Mucosa of descending colon (tissue), 3 donors: ENCODE data around the gene KIR2DL4. TPM values are rescaled to one million over a fixed set of nuclear protein-coding genes. Genes with fewer than 3 reads are reported as not detected.
"Not testable (repeated sequence)": the region's sequence is repeated elsewhere in the genome, so short reads cannot be mapped to it uniquely, and the experiment has no call there.

Experiments used
- ATAC-seq: fragments of 200-7000 bp; cut with Tn5 transposase; one replicate; pipeline ENCODE4 v1.9.1; 2020; ENCODE audit warnings: mild to moderate bottlenecking, moderate library complexity
- DNase-seq, 3 donors: peaks; one replicate each; pipeline ENCODE4 v3.0.0-alpha.2; 2020
- H3K36me3 ChIP-seq: fragments of 200-600 bp; one replicate; pipeline ENCODE4 v1.8.0; 2021; ENCODE audit warnings: low read depth, mild to moderate bottlenecking
- H3K4me1 ChIP-seq: fragments of 200-600 bp; one replicate; pipeline ENCODE4 v1.8.0; 2021; ENCODE audit warnings: low read depth, mild to moderate bottlenecking
- H3K4me3 ChIP-seq: fragments of 200-600 bp; one replicate; pipeline ENCODE4 v1.8.0; 2021; ENCODE audit warnings: mild to moderate bottlenecking
- H3K9me3 ChIP-seq: fragments of 200-600 bp; one replicate; pipeline ENCODE4 v1.8.0; 2021; ENCODE audit warnings: mild to moderate bottlenecking
- CTCF ChIP-seq: fragments of 200-600 bp; IDR thresholded peaks from one replicate; pipeline ENCODE4 v1.8.0; 2022; ENCODE audit warnings: antibody characterized with exemption, mild to moderate bottlenecking
- intact Hi-C, 2 donors: fragments of 100-400 bp; cut with DNase I in 1 of 2; cut with micrococcal nuclease in 1 of 2; formaldehyde crosslinking; loops; one replicate each; pipeline versions ENCODE4 v1.11.0 to v1.11.1; 2022; cut with DNase I, micrococcal nuclease
- total RNA-seq, 3 donors: library from RNA; stranded (reverse); fragmentation: NEBNext Ultra II Directional in 2 of 3; extraction: Animal tissue kit (Norgen Biotek cat#: 25700) in 2 of 3; gene quantifications; one replicate each; pipeline versions ENCODE4 v1.2.1 to v1.2.4, GENCODE V29; 2021 to 2023
- donor health status: DM: no; HTN: no; CAD: no; lungs with moderate emphysema.
- donor health status: DM: no; HTN: no; CAD: no.
- donor health status: DM: no; HTN: yes; CAD: no.

KIR2DL4 gene
- total RNA-seq, 3 donors from 2014 or later: 0.51 to 1.7 (median 1.5) TPM

GRCh38 chr19:54817670-54818536 lies 14.5 kb downstream of the KIR2DL4 start:
- no peaks in the 10 kb centered on the region for H3K4me1 ChIP-seq
- no peak for DNase-seq
- no peak for TF ChIP-seq CTCF

GRCh38 chr19:54824416-54824815 lies 21.0 kb downstream of the KIR2DL4 start:
- H3K9me3 ChIP-seq, H3K36me3 ChIP-seq, DNase-seq, H3K4me1 ChIP-seq, ATAC-seq, H3K4me3 ChIP-seq, intact Hi-C loops: not testable (repeated sequence)

More at GRCh38 chr19:54817670-54818536, 14.5 kb downstream of the KIR2DL4 start:
- no peak for ATAC-seq
- Histone ChIP-seq H3K4me3 (no peak overlapping the region), H3K9me3 (no peaks in the 10 kb centered on the region), H3K36me3 (no peaks in the 10 kb centered on the region)
- intact Hi-C loops: no loop called here

GRCh38 chr19:54825326-54825725 lies 21.9 kb downstream of the KIR2DL4 start:
- ATAC-seq, H3K4me1 ChIP-seq, H3K36me3 ChIP-seq, H3K4me3 ChIP-seq, H3K9me3 ChIP-seq, intact Hi-C loops, DNase-seq: not testable (repeated sequence)

GRCh38 chr19:54828064-54828463 lies 24.7 kb downstream of the KIR2DL4 start:
- H3K4me1 ChIP-seq, H3K4me3 ChIP-seq, DNase-seq, H3K36me3 ChIP-seq, ATAC-seq, H3K9me3 ChIP-seq, intact Hi-C loops: not testable (repeated sequence)

- DNase-seq, H3K36me3 ChIP-seq, H3K4me3 ChIP-seq, intact Hi-C loops, ATAC-seq, H3K4me1 ChIP-seq, H3K9me3 ChIP-seq: not testable (repeated sequence)
These were observed 29.1 kb downstream of the KIR2DL4 start, which contains the start of gene KIR2DS4 for GRCh38 chr19:54832496-54832895. Gene KIR2DS4, plus strand, starts transcription at chr19:54832676.

- DNase-seq, intact Hi-C loops, H3K36me3 ChIP-seq, ATAC-seq, H3K4me3 ChIP-seq, H3K4me1 ChIP-seq, H3K9me3 ChIP-seq: not testable (repeated sequence)
These were observed 31.7 kb downstream of the KIR2DL4 start for GRCh38 chr19:54835126-54835525.

- H3K4me1 ChIP-seq, DNase-seq, H3K9me3 ChIP-seq, ATAC-seq, H3K36me3 ChIP-seq, intact Hi-C loops, H3K4me3 ChIP-seq: not testable (repeated sequence)
These were observed 34.1 kb downstream of the KIR2DL4 start for GRCh38 chr19:54837522-54837921.

GRCh38 chr19:54843171-54843570 lies 39.8 kb downstream of the KIR2DL4 start:
- DNase-seq, intact Hi-C loops, H3K4me1 ChIP-seq, ATAC-seq, H3K4me3 ChIP-seq, H3K9me3 ChIP-seq, H3K36me3 ChIP-seq: not testable (repeated sequence)

- H3K4me1 ChIP-seq, H3K36me3 ChIP-seq, H3K4me3 ChIP-seq, ATAC-seq, H3K9me3 ChIP-seq, DNase-seq, intact Hi-C loops: not testable (repeated sequence)
These were observed 46.7 kb downstream of the KIR2DL4 start, which contains the start of gene KIR3DL2 for GRCh38 chr19:54850061-54850640. Gene KIR3DL2, plus strand, starts transcription at chr19:54850443. Its CDS starts 33 bp downstream, at chr19:54850476.
